Keratinocyte (primary cell): ENCODE results near the gene KRTAP10-6.

Experiments used
- CTCF ChIP-seq, 3 experiments: IDR thresholded peaks in 1 of 3; conservative IDR thresholded peaks in 1 of 3; optimal IDR thresholded peaks in 1 of 3; 2 replicates in 2 of 3; 3 replicates in 1 of 3; pipeline versions ENCODE3 to v1.5.1; 2011; ENCODE audit warnings: low read length in 3 of 3, mild to moderate bottlenecking in 3 of 3, moderate library complexity in 2 of 3, control low read depth in 1 of 3, inconsistent platforms in 1 of 3; ENCODE audit not compliant: insufficient read depth in 2 of 3; ENCODE audit errors: extremely low read depth in 1 of 3
- EZH2 ChIP-seq: IDR thresholded peaks from one replicate; pipeline ENCODE4 v1.6.1; 2012; ENCODE audit warnings: inconsistent platforms, mild to moderate bottlenecking, low read length, moderate library complexity

- no peak for TF ChIP-seq CTCF (optimal IDR thresholded peaks at IDR 0.05 in 1 of 3, IDR thresholded peaks at IDR 0.05 in 1 of 3, conservative IDR thresholded peaks at IDR 0.05 in 1 of 3; ENCODE audit: extremely low read depth in 1 of 3, insufficient read depth in 2 of 3, low read length in 3 of 3)
- TF ChIP-seq EZH2: no peak
These were observed 20.2 kb downstream of the KRTAP10-6 start for GRCh38 chr21:44571844-44572782.
